SU-DHL-6 (cell line): ENCODE measurements around the gene STK31.

Experiments
- H2AFZ ChIP-seq: fragments of 200-600 bp; sonication (generic); 2 replicates; pipeline ENCODE4 v1.6.1; 2014; ENCODE audit warnings: low read depth, mild to moderate bottlenecking, moderate library complexity, mixed read lengths, antibody characterized with exemption, low read length; ENCODE audit not compliant: severe bottlenecking
- H3F3A ChIP-seq: fragments of 200-600 bp; shearing (Covaris generic); 2 replicates; pipeline ENCODE4 v1.6.0; 2016; ENCODE audit warnings: antibody characterized with exemption, mild to moderate bottlenecking; ENCODE audit not compliant: insufficient read depth
- H3K27ac ChIP-seq: fragments of 200-600 bp; sonication (generic); 2 replicates; pipeline ENCODE4 v1.5.1; 2016; ENCODE audit warnings: low read depth, mild to moderate bottlenecking, low read length, moderate library complexity, mixed read lengths
- H3K27me3 ChIP-seq: fragments of 200-600 bp; sonication (generic), shearing (Covaris generic); 2 replicates; pipeline ENCODE4 v1.6.0; 2014; ENCODE audit warnings: mild to moderate bottlenecking, low read length
- H3K36me3 ChIP-seq: fragments of 200-600 bp; sonication (generic); 2 replicates; pipeline ENCODE4 v1.6.1; 2014; ENCODE audit warnings: mild to moderate bottlenecking, low read length, mixed read lengths
- H3K4me2 ChIP-seq: fragments of 300-600, 200-600 bp; shearing (Covaris generic), sonication (generic); 2 replicates; pipeline ENCODE4 v1.6.0; 2014; ENCODE audit warnings: low read length, low read depth, mild to moderate bottlenecking; ENCODE audit not compliant: poor library complexity, severe bottlenecking
- H3K4me3 ChIP-seq: fragments of 200-600 bp; sonication (generic); 2 replicates; pipeline ENCODE4 v1.5.1; 2014; ENCODE audit warnings: antibody characterized with exemption, low read length, mild to moderate bottlenecking, mixed read lengths; ENCODE audit not compliant: insufficient read depth, poor library complexity, severe bottlenecking
- H3K79me2 ChIP-seq: fragments of 200-600 bp; sonication (generic); 2 replicates; pipeline ENCODE4 v1.6.1; 2014; ENCODE audit warnings: mild to moderate bottlenecking, low read length, moderate library complexity; ENCODE audit not compliant: insufficient read depth
- H3K9ac ChIP-seq: fragments of 200-600 bp; sonication (generic); 2 replicates; pipeline ENCODE4 v1.7.0; 2014; ENCODE audit warnings: mild to moderate bottlenecking, low read length
- H3K9me2 ChIP-seq: fragments of 200-600 bp; sonication (generic); replicated peaks from 2 replicates; pipeline ENCODE4 v1.6.1; 2014; ENCODE audit warnings: low read length; ENCODE audit not compliant: insufficient read depth
- H3K9me3 ChIP-seq: fragments of 200-600 bp; sonication (generic); 2 replicates; pipeline ENCODE4 v1.6.1; 2014; ENCODE audit warnings: low read length, mixed read lengths; ENCODE audit not compliant: insufficient read depth
- H4K20me1 ChIP-seq: fragments of 200-600 bp; sonication (generic); 2 replicates; pipeline ENCODE4 v1.6.1; 2014; ENCODE audit warnings: low read depth, mild to moderate bottlenecking, antibody characterized with exemption, low read length, moderate library complexity, mixed read lengths
- EZH2phosphoT487 ChIP-seq: fragments of 200-600 bp; sonication (generic), shearing (Covaris generic); conservative IDR thresholded peaks from 2 replicates; pipeline ENCODE4 v1.6.1; 2018; ENCODE audit warnings: mild to moderate bottlenecking, antibody characterized with exemption, low read length, moderate library complexity, mixed read lengths
- TF ChIP-seq, protein P1 (sequence below): fragments of 200-600 bp; sonication (generic); IDR thresholded peaks from one replicate; pipeline ENCODE4 v1.5.1; 2017; ENCODE audit warnings: antibody characterized with exemption, mild to moderate bottlenecking, low read length, moderate library complexity; ENCODE audit not compliant: insufficient read depth, poor library complexity, severe bottlenecking

Gene STK31

DNA sequence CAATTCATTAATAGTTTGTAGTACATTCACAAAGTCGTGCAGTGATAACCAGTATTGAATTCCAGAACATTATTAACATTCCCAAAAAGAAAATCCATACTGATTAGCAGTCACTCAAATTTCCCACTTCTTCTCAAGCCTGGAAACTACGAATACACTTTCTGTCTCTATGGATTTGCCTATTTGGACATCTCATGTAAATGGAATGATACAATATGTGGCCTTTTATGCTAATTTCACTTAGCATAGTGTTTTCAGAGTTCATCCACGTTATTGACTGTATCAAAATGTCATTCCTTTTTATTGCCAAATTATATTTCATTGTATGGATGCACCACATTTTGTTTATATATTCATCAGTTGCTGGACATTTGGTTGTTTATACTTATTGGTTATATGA is 78.8 kb downstream of the STK31 start:
- TF ChIP-seq, protein P1, sequence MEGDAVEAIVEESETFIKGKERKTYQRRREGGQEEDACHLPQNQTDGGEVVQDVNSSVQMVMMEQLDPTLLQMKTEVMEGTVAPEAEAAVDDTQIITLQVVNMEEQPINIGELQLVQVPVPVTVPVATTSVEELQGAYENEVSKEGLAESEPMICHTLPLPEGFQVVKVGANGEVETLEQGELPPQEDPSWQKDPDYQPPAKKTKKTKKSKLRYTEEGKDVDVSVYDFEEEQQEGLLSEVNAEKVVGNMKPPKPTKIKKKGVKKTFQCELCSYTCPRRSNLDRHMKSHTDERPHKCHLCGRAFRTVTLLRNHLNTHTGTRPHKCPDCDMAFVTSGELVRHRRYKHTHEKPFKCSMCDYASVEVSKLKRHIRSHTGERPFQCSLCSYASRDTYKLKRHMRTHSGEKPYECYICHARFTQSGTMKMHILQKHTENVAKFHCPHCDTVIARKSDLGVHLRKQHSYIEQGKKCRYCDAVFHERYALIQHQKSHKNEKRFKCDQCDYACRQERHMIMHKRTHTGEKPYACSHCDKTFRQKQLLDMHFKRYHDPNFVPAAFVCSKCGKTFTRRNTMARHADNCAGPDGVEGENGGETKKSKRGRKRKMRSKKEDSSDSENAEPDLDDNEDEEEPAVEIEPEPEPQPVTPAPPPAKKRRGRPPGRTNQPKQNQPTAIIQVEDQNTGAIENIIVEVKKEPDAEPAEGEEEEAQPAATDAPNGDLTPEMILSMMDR = no peak
- no peak for TF ChIP-seq EZH2phosphoT487
- H3K9me2 ChIP-seq = no peaks in the 10 kb centered on the region
- H3K36me3 ChIP-seq = no peaks in the 10 kb centered on the region
- no peaks in the 10 kb centered on the region for H3F3A ChIP-seq
- no peaks in the 10 kb centered on the region for H3K27me3 ChIP-seq
- no peak overlapping the region for H3K4me2 ChIP-seq
- H4K20me1 ChIP-seq = no peaks in the 10 kb centered on the region
- H3K27ac ChIP-seq = no peak overlapping the region
- H3K4me3 ChIP-seq = no peak overlapping the region
- no peaks in the 10 kb centered on the region for H3K9me3 ChIP-seq
- H2AFZ ChIP-seq = no peak overlapping the region
- no peaks in the 10 kb centered on the region for H3K79me2 ChIP-seq
- no peak overlapping the region for H3K9ac ChIP-seq

DNA sequence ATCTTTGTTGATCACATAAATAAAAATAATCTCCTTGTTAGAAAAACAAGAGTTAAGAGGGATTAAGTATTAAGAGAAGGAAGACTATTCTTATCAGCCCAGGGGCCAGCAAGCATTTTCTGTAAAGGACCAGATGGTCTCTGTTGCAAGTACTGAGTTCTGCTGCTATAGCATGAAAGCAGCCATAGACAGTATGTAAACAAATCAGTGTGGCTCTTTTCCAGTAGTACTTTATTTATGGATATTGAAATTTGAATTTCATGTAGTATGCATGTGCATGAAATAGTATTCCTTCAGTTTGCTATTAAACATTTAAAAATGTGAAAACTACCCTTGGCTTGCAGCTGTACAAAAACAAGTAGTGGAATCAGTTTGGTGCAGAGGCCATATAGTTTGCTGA is 81.7 kb downstream of the STK31 start:
- Histone ChIP-seq H4K20me1 (no peaks in the 10 kb centered on the region), H3K79me2 (no peaks in the 10 kb centered on the region), H3K27ac (no peak overlapping the region), H2AFZ (no peak overlapping the region), H3F3A (no peaks in the 10 kb centered on the region), H3K9me3 (peaks cover 21% of the 10 kb centered on the region; the same call in 1 of the 2 replicates), H3K27me3 (no peaks in the 10 kb centered on the region), H3K36me3 (no peaks in the 10 kb centered on the region), H3K4me3 (no peak overlapping the region), H3K9me2 (no peaks in the 10 kb centered on the region), H3K9ac (no peak overlapping the region), H3K4me2 (no peak overlapping the region)
- TF ChIP-seq, protein P1 = no peak
- no peak for TF ChIP-seq EZH2phosphoT487

DNA sequence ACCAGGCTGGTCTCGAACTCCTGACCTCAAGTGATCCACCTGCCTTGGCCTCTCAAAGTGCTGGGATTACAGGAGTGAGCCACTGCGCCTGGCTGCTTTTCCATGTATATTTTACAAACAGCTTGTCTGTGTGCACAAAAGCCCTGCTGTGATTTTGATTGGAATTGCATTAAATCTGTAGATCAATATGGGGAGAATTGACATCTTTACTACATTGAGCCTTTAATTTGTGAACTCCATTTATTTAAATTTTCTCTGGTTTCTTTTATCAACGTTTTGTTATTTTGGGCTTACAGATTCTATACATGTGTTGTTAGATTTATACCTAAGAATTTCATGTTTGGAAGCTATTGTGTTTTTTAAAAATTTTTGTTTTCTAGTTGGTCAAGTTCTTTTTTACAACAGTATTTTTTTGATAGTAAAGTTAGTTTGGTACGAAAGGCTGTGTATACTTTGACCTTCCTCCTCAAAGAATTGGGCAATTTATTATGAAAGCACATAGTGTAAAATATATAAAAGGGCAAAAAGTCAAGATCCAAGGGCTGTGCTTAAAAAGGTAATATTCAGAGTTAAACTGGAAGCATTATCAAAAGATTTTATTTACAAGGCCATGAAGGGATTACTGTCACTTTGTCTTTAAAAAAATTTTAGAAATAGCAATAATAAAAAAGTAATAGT is 92.8 kb downstream of the STK31 start:
- Histone ChIP-seq H3K9ac (no peak overlapping the region), H4K20me1 (peaks cover 4% of the 10 kb centered on the region; the same call in 1 of the 2 replicates), H3K4me2 (no peak overlapping the region), H2AFZ (no peak overlapping the region), H3K36me3 (no peaks in the 10 kb centered on the region), H3K79me2 (no peaks in the 10 kb centered on the region), H3K27me3 (no peaks in the 10 kb centered on the region), H3F3A (no peaks in the 10 kb centered on the region), H3K9me3 (no peaks in the 10 kb centered on the region), H3K27ac (no peak overlapping the region), H3K4me3 (no peak overlapping the region), H3K9me2 (no peaks in the 10 kb centered on the region)
- TF ChIP-seq, protein P1 = no peak
- TF ChIP-seq EZH2phosphoT487 = no peak
